Stimulated activated CD4-positive, alpha-beta T cell treated with anti-CD3 and anti-CD28 coated beads, TNF-alpha, amount 100 ng/mL, for 24 hours (primary cell): ENCODE data around the gene NUDT22.
"Not testable (repeated sequence)": the region's sequence is repeated elsewhere in the genome, so short reads cannot be mapped to it uniquely, and the experiment has no call there.

ENCODE experiments used
- DNase-seq, 3 experiments: peaks; one replicate each; pipeline ENCODE4 v3.0.0-alpha.2; 2020; ENCODE audit warnings: low read depth in 3 of 3

Gene NUDT22

GRCh38 chr11:64241491-64242374 is 15.7 kb downstream of the NUDT22 start:
- no peak for DNase-seq

DNA sequence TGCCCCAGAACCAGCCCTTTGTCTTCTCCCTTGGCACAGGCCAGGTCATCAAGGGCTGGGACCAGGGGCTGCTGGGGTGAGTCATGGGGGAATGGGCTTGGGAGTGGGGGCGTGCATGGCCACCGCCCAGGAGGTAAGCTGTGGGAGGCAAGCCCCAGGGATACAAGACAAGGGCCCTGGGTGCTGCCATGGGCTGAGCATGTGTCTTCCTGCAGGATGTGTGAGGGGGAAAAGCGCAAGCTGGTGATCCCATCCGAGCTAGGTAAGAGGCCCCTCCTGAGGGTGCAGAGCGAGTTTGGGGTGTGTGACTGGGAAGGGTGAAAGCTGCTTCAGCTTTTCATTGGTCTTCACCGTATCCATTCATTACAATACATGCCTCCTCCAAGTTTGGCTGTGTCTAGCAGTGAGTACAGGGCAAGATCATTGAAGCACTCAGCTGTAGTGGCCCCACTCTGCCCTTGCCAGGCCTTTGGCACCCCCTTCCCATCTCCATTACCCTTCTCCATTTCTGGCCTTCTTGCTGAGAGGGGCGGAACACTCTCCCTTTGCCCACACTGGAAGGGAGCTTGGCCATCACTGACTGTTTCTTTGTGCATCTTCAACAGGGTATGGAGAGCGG is 17.3 kb downstream of the NUDT22 start:
- DNase-seq: no peak

- no peak for DNase-seq
Observed at GRCh38 chr11:64244107-64244506, 18.0 kb downstream of the NUDT22 start.

DNA sequence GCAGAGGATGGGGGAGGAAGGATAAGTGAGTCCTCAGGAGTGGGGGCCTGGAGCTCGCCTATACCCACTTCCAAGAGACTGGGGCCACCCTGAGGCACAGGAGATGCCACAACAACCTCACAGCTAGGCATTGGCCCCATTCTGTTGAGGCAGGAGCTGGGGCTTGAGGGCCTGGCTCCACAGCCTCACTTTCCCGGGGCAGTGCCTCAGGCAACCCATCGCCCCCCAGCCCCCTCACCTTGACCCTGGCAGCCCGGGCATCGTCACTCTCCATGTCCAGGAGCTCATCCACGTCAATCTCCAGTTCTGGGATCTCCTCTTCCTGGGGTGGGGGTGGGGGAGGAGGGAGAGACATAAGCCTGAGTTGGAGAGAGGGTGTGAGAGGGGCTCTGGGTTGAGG is 18.9 kb downstream of the NUDT22 start:
- DNase-seq: no peak

DNA sequence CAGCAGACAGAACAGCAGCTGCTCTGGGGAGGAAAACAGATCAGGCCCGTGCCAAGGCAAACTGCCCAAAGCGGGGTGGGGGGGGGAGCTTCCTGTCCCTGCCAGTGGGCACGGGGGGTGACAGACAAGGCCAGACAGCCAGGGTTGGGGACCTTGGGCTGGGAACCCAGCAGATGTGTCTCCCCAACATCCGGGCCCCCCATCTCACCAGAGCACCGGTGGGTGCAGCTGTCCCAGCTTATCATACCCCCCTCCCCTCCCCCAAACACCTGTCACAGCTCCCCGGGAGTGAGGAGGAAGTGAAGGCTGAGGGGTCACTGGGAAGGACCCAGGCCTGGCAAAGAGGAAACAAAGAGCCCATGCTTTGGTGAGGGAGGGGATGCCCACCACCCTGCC is 19.3 kb downstream of the NUDT22 start:
- DNase-seq: no peak

DNA sequence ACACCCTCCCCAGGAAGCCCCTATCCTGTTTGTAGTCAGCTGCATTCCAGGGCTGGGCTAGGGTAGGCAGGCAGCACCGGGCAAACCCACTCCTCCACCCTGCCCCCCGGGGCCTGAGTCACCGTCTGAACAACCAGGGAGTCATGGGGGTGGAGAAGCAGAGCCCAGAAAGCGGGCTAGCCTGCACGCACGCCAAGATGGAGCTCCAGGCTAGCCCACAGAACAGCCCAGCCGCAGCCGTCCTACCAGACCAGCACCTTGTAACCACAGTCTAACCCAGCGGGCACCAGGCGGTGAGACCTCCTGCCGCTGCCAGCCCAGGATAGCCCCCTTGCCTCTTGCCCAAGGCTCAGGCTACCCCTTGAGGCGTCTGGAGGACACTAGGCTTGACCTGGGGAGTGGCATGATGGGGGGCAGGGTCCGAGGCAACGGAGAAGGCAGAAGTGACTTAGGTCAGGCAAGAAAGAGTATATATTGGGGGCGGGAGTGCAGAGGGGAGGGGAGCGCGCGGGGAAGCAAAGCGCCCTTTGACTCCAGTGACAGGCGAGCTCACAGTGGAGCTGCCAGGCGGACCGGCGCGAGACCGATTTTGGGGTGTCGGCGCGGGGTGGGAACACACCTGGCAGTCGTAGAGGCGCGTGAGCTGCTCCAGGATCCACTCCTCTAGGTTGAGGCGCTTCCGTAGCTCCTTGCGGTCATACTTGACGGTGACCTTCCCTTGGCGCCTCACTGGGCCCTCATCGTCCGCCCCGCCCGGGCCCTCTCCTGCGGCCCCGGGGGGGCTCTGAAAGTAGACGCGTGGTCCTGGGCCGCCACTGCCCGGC is 19.9 kb downstream of the NUDT22 start:
- DNase-seq: peak; percentile 44 to 82 (median 73)

- not testable (repeated sequence) for DNase-seq
Observed at GRCh38 chr11:64246621-64246870, 20.5 kb downstream of the NUDT22 start.

DNA sequence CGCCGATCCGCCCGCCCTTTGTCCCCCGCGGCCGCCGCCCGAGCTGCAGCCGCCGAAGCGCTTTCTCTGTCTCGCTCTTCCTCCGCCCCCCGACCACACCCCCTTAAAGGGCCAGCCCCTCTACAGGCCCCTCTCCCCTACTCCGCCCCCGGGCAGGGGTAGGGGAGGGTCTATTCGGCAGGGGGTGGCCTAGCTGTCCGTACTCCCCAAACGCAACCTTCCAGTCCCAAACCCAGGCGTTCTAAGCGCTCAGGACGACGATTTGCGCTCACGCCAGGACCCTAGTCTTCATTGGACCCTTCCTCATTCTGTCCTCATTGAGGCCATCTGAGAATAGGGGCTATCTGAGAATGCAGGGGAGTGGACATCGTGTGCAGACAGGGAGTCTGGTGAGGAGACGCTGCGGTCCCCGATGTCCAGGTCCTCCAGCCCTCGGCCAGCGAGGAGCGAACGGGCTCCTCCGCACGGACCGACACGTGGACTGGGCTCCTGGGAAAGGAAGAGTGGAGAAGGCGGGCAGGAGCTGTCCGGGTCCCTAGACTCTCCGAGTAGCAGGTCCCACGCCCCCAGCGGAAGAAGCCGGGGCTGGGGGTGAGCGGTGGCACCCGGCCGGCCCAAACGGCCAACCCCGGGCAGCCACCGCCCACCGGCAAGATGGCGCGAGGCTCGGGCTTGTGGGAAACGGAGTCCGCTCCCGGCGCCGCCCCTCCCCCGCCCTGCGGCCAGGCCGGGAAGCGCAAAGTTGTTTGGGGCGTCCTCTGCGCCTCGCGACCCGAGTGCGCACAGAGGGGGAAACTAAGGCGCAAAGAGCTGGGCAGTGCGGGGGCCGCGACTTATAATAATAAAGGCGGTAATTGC is 21.0 kb downstream of the NUDT22 start, which contains the start of gene PPP1R14B:
Gene PPP1R14B (minus strand): TSS at position 73 of the 858 bp plus-strand sequence. CDS start 270 bp downstream, outside the sequence.
- peak; percentile 68 to 86 (median 71) for DNase-seq

- DNase-seq: no peak
Observed at GRCh38 chr11:64247729-64248531, 21.9 kb downstream of the NUDT22 start.

- no peak for DNase-seq
Observed at GRCh38 chr11:64248578-64248977, 22.5 kb downstream of the NUDT22 start.

GRCh38 chr11:64249038-64249437 is 23.0 kb downstream of the NUDT22 start:
- DNase-seq: no peak

- DNase-seq: no peak
Observed at GRCh38 chr11:64249563-64250414, 23.7 kb downstream of the NUDT22 start.

DNA sequence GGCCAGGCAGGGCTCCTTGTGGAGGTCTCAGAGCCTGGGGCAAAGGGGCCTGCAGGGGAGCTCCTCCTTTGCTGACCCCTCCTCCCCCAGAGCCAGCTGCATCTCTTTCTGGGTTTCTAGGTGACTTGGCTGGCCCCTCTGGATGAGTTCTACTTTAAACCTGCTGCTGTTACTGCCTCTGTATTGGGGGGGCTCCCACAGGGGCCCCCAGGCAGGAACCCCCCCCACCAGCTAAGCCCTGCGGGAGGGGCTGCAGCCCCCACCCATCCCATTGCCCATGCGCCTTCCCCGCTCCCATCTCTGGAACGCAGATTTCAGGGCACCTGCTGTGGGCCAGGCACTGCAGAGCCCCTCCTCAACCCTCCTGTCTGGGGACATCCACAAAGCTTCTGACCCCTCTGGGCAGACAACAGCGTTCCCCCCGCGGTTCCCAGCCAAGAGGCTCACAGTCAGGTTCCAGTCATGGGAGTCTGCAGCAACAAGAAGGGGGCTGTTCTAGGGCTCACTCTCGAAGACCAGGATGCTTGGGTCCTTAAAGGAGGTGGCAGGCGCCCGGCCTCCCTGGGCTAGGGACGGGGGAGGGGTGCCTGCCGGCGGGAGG is 24.4 kb downstream of the NUDT22 start:
- no peak for DNase-seq

DNA sequence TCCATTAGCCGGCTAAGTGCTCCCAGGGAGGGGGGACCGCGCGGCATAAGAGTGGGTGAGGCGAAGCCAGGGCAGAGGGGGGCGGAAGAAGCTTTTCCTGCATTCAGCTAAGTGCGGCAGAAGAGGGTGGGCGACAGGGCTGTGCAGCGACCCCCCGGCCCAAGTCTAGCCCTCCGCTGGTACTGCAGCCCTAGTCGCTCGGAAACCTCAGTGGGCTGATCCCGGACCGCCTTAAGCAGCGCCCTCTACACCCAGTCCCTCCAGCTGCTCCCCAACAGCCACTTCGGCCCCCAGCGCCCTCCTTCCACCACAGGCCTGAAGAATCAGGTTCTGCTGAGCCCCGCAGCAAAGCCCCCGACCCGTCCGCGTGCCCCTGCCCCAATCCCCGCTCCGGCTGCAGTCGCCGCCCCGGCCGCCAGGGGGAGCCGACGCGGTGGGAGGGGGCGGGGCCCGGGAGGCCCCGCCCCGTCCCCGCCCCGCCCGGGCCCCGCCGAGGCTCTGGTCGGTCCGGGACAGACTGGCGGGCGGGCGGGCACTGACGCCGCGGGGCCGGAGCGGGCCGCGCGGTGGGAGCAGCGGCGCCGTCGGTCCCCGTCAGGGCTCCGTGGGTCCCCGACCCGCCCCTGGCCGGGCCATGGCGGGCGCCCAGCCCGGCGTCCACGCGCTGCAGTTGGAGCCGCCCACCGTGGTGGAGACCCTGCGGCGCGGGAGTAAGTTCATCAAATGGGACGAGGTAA is 25.1 kb downstream of the NUDT22 start, which contains the start of gene PLCB3:
Gene PLCB3 (plus strand): TSS at position 515 of the 737 bp plus-strand sequence. CDS start 120 bp downstream, at position 635.
- peak in 1 of 3 experiments; percentile 46 for DNase-seq

DNA sequence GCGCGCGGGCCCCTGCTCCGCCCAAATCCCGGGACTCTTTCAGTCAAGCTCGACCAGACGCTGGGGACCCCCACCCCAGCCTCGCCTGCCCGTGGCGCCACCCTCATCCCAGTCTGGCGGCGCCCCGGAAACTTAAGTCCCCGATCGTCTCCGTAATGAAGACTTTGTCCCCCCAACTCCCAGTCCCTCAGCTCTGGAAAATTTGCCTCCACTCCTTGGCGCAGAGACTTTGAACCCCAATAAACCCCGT is 25.6 kb downstream of the NUDT22 start:
- DNase-seq: no peak

DNA sequence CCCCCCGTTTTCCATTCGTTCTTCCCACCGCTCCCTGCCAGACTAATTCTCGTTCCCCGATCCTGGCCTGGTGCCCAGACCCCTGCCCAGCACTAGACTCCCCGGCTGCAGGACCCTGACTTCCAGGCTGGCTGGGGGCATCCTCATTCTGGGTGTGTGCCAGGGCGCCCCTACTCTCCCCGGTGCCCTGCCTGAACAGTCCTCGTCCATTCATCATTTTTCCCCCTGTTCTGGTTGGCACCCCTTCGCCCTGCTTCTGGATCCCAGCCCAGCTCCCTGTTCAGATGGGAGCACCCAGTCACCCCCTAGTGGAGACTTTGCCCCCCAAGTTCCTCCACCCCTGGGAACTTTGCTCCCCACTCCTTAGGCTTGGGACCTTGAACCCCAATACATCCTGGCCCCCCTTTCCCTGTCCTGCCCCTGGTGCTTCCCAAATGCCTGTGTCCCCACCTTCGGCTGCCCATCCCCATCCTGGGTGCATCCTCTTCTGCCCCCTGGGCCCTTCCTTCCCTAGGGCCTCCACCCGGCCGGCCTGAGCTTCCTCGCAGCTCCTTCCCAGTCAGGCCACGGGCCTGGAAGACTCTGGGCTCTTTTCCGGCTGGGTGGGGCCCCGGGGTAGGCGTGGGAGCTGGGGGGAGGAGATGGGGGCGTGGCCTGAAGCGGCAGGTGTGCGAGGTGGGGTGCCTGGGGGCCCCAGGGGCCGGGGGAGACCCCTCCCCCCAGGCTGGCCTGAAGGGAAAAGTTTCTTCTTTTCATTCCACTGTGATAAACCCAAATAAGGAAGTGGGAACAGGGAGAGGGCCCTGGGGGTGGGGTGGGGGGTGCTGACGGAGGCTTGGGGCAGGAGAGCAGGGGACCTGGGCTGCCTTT is 26.2 kb downstream of the NUDT22 start:
- no peak for DNase-seq

GRCh38 chr11:64253043-64253442 is 27.0 kb downstream of the NUDT22 start:
- DNase-seq: no peak

- no peak for DNase-seq
Observed at GRCh38 chr11:64253481-64253880, 27.4 kb downstream of the NUDT22 start.
